HL-60 (cell line): ENCODE measurements around the gene SMARCB1.

Experiments
- CTCF ChIP-seq: IDR thresholded peaks from one replicate; pipeline ENCODE4 v1.5.1; 2011; ENCODE audit warnings: low read length, control low read depth, inconsistent platforms; ENCODE audit not compliant: insufficient read depth
- POLR2AphosphoS5 ChIP-seq: IDR thresholded peaks from 2 replicates; pipeline ENCODE4 v1.6.1; 2012; ENCODE audit warnings: low read depth

- TF ChIP-seq CTCF, result no peak
- no peak for TF ChIP-seq POLR2AphosphoS5
Observed at GRCh38 chr22:23743303-23743705, 43.5 kb upstream of the SMARCB1 start.
